HG03060 (cell line): ENCODE results near the gene VASP.

Source experiments
- ATAC-seq: cut with Tn5 transposase; IDR thresholded peaks from one replicate; pipeline ENCODE4 v1.9.1; 2021; ENCODE audit warnings: low read depth, moderate number of reproducible peaks; ENCODE audit not compliant: unreplicated experiment

VASP gene

GRCh38 chr19:45514376-45515051 lies 7.2 kb downstream of the VASP start:
- no peak for ATAC-seq

- no peak for ATAC-seq
These were observed 7.9 kb downstream of the VASP start for GRCh38 chr19:45515081-45515624.

- ATAC-seq = no peak
These were observed 8.6 kb downstream of the VASP start for GRCh38 chr19:45515807-45516401.

GRCh38 chr19:45517238-45517637 lies 10.0 kb downstream of the VASP start:
- ATAC-seq = no peak

- ATAC-seq = no peak
These were observed 10.6 kb downstream of the VASP start for GRCh38 chr19:45517641-45518468.

- no peak for ATAC-seq
These were observed 11.2 kb downstream of the VASP start for GRCh38 chr19:45518469-45518826.

- ATAC-seq = no peak
These were observed 15.0 kb downstream of the VASP start for GRCh38 chr19:45522010-45522941.

GRCh38 chr19:45523642-45524256 lies 16.5 kb downstream of the VASP start:
- ATAC-seq = no peak

- ATAC-seq = no peak
These were observed 17.4 kb downstream of the VASP start for GRCh38 chr19:45524575-45525129.

GRCh38 chr19:45526143-45526542 lies 18.9 kb downstream of the VASP start:
- ATAC-seq = no peak

GRCh38 chr19:45526971-45527370 lies 19.7 kb downstream of the VASP start:
- no peak for ATAC-seq

- ATAC-seq = no peak
These were observed 20.5 kb downstream of the VASP start for GRCh38 chr19:45527731-45528130.

- no peak for ATAC-seq
These were observed 21.0 kb downstream of the VASP start for GRCh38 chr19:45528149-45528743.

- ATAC-seq = no peak
These were observed 21.6 kb downstream of the VASP start for GRCh38 chr19:45528744-45529419.

- ATAC-seq = no peak
These were observed 22.1 kb downstream of the VASP start for GRCh38 chr19:45529420-45529785.

- no peak for ATAC-seq
These were observed 24.1 kb downstream of the VASP start for GRCh38 chr19:45531349-45531748.

- ATAC-seq = no peak
These were observed 32.2 kb downstream of the VASP start for GRCh38 chr19:45539459-45539858.

GRCh38 chr19:45542234-45542668 lies 35.0 kb downstream of the VASP start:
- no peak for ATAC-seq
